GM23338 (cell line): ENCODE measurements around the gene KIFC3. TPM values are rescaled to one million over a fixed set of nuclear protein-coding genes. Genes with fewer than 3 reads are reported as not detected.

ENCODE experiments used
- ATAC-seq: fragments of 200-7000 bp; cut with Tn5 transposase; 3 replicates; pipeline ENCODE4 v1.9.1; 2020
- DNase-seq: peaks from one replicate; pipeline ENCODE4 v3.0.0-alpha.2; 2015; ENCODE audit warnings: low spot score
- H2AFZ ChIP-seq: fragments of 200-600 bp; sonication (generic); 2 replicates; pipeline ENCODE4 v1.8.0; 2016; ENCODE audit warnings: antibody characterized with exemption, mild to moderate bottlenecking, moderate library complexity
- H3F3A ChIP-seq: fragments of 200-600 bp; sonication (generic); replicated peaks from 2 replicates; pipeline ENCODE4 v1.8.0; 2017; ENCODE audit warnings: antibody characterized with exemption, mixed run types, low read depth
- H3K27ac ChIP-seq: fragments of 200-600 bp; sonication (generic); 2 replicates; pipeline ENCODE4 v1.6.1; 2016; ENCODE audit warnings: low read depth
- H3K27me3 ChIP-seq: fragments of 200-600 bp; sonication (generic); 2 replicates; pipeline ENCODE4 v1.8.0; 2016; ENCODE audit warnings: mild to moderate bottlenecking, mixed run types, moderate library complexity; ENCODE audit not compliant: insufficient read depth
- H3K36me3 ChIP-seq: fragments of 200-600 bp; sonication (generic); 2 replicates; pipeline ENCODE4 v1.8.0; 2016; ENCODE audit warnings: mild to moderate bottlenecking; ENCODE audit not compliant: insufficient read depth
- H3K4me1 ChIP-seq: fragments of 200-600 bp; sonication (generic); 2 replicates; pipeline ENCODE4 v1.8.0; 2016; ENCODE audit warnings: mild to moderate bottlenecking, moderate library complexity; ENCODE audit not compliant: insufficient read depth
- H3K4me2 ChIP-seq: fragments of 200-600 bp; sonication (generic); 2 replicates; pipeline ENCODE4 v1.7.1; 2017; ENCODE audit warnings: mixed run types
- H3K4me3 ChIP-seq: fragments of 200-600 bp; sonication (generic); 2 replicates; pipeline ENCODE4 v1.6.1; 2016; ENCODE audit warnings: mixed run types
- H3K79me2 ChIP-seq: fragments of 200-600 bp; sonication (generic); replicated peaks from 2 replicates; pipeline ENCODE4 v1.8.0; 2017; ENCODE audit warnings: mild to moderate bottlenecking; ENCODE audit not compliant: insufficient read depth
- H3K9me2 ChIP-seq: fragments of 200-600 bp; sonication (generic); 2 replicates; pipeline ENCODE4 v1.8.0; 2017; ENCODE audit not compliant: insufficient read depth
- H4K20me1 ChIP-seq: fragments of 200-600 bp; sonication (generic); replicated peaks from 2 replicates; pipeline ENCODE4 v1.8.0; 2017; ENCODE audit warnings: mild to moderate bottlenecking; ENCODE audit not compliant: insufficient read depth
- H3K27ac Mint-ChIP-seq: 2 replicates; pipeline ENCODE4 v1.8.0; 2020; ENCODE audit warnings: inconsistent platforms, mild to moderate bottlenecking, moderate library complexity, mixed read lengths
- H3K27me3 Mint-ChIP-seq: 3 replicates; pipeline ENCODE4 v1.8.0; 2022; ENCODE audit warnings: low read depth, mild to moderate bottlenecking, moderate library complexity, mixed read lengths, inconsistent platforms; ENCODE audit not compliant: insufficient read depth, poor library complexity
- H3K36me3 Mint-ChIP-seq: 3 replicates; pipeline ENCODE4 v1.8.0; 2021; ENCODE audit warnings: low read depth, mild to moderate bottlenecking, inconsistent platforms, moderate library complexity, mixed read lengths
- H3K4me1 Mint-ChIP-seq: 3 replicates; pipeline ENCODE4 v1.8.0; 2020; ENCODE audit warnings: mild to moderate bottlenecking, inconsistent platforms, mixed read lengths
- H3K4me3 Mint-ChIP-seq: 3 replicates; pipeline ENCODE4 v1.8.0; 2021; ENCODE audit warnings: moderate library complexity, mild to moderate bottlenecking, inconsistent platforms, mixed read lengths
- H3K9me3 Mint-ChIP-seq: 3 replicates; pipeline ENCODE4 v1.8.0; 2020; ENCODE audit warnings: moderate library complexity, mild to moderate bottlenecking, inconsistent platforms, mixed read lengths
- EZH2phosphoT487 ChIP-seq: fragments of 200-600 bp; sonication (generic); IDR thresholded peaks from one replicate; pipeline ENCODE4 v1.8.1; 2018; ENCODE audit warnings: antibody characterized with exemption; ENCODE audit not compliant: unreplicated experiment
- POLR2AphosphoS5 ChIP-seq: IDR thresholded peaks from 2 replicates; pipeline ENCODE4 v1.6.1; 2016; ENCODE audit warnings: antibody characterized with exemption, low read depth
- ZNF114 ChIP-seq: fragments of 250-450 bp; sonication (Bioruptor Pico); IDR thresholded peaks from 2 replicates; pipeline ENCODE4 v1.5.0; 2020; ENCODE audit warnings: mild to moderate bottlenecking, moderate library complexity
- ZNF331 ChIP-seq: fragments of 250-450 bp; sonication (Bioruptor Pico); IDR thresholded peaks from 2 replicates; pipeline ENCODE4 v1.5.0; 2020; ENCODE audit warnings: low read depth, mild to moderate bottlenecking, moderate library complexity
- ZNF462 ChIP-seq: fragments of 250-450 bp; sonication (Bioruptor Pico); IDR thresholded peaks from 2 replicates; pipeline ENCODE4 v1.5.0; 2020; ENCODE audit warnings: mild to moderate bottlenecking, moderate library complexity
- polyA plus RNA-seq: library from polyadenylated mRNA; unstranded; fragments of >200 nt; fragmentation: Nextera tagmentation; extraction: Ambion mirVana; gene quantifications from 2 replicates; pipeline ENCODE4 v1.2.1, GENCODE V29; 2016
- total RNA-seq: library from RNA; depleted of rRNA; stranded (reverse); fragments of >200 nt; shearing (Covaris generic); gene quantifications from 2 replicates; pipeline ENCODE4 v1.2.3, GENCODE V29; 2014

The KIFC3 gene
- total and polyA plus RNA-seq, 2 experiments from 2014 or later: 4.4 to 12.5 TPM

GRCh38 chr16:57804111-57804837, 2.0 kb upstream of the KIFC3 start:
- TF ChIP-seq POLR2AphosphoS5 (no peak), EZH2phosphoT487 (no peak), ZNF114 (no peak), ZNF462 (CRISPR knock-in tag) (no peak), ZNF331 (CRISPR knock-in tag) (no peak)
- Mint-ChIP-seq H3K27me3 (peaks cover 21% of the 10 kb centered on the region), H3K36me3 (no peaks in the 10 kb centered on the region; the same call in 2 of the 3 replicates), H3K4me1 (peaks cover 50% of the 10 kb centered on the region), H3K27ac (no peak overlapping the region), H3K9me3 (no peaks in the 10 kb centered on the region; the same call in 2 of the 3 replicates), H3K4me3 (no peak overlapping the region)
- H2AFZ ChIP-seq: no peak overlapping the region
- no peak overlapping the region for H3K4me2 ChIP-seq
- H3K27ac ChIP-seq: no peak overlapping the region
- DNase-seq (no peak), ATAC-seq (no peak)
- H3K36me3 ChIP-seq: no peaks in the 10 kb centered on the region
- no peak overlapping the region for H3K4me3 ChIP-seq
- H4K20me1 ChIP-seq: no peaks in the 10 kb centered on the region
- peaks cover 25% of the 10 kb centered on the region; the same call in 1 of the 2 replicates for H3K4me1 ChIP-seq
- no peaks in the 10 kb centered on the region for H3K9me2 ChIP-seq
- peaks cover 12% of the 10 kb centered on the region; the same call in 1 of the 2 replicates for H3F3A ChIP-seq
- H3K27me3 ChIP-seq: peaks cover 12% of the 10 kb centered on the region
- no peaks in the 10 kb centered on the region for H3K79me2 ChIP-seq
